ENCODE measurements around the gene KRTAP12-4. TPM values are rescaled to one million over a fixed set of nuclear protein-coding genes. Genes with fewer than 3 reads are reported as not detected.

The KRTAP12-4 gene
- total RNA-seq, 1 donor = not detected

- DNase-seq (ENCODE audit: low read depth) = no peak
- TF ChIP-seq, protein P1, sequence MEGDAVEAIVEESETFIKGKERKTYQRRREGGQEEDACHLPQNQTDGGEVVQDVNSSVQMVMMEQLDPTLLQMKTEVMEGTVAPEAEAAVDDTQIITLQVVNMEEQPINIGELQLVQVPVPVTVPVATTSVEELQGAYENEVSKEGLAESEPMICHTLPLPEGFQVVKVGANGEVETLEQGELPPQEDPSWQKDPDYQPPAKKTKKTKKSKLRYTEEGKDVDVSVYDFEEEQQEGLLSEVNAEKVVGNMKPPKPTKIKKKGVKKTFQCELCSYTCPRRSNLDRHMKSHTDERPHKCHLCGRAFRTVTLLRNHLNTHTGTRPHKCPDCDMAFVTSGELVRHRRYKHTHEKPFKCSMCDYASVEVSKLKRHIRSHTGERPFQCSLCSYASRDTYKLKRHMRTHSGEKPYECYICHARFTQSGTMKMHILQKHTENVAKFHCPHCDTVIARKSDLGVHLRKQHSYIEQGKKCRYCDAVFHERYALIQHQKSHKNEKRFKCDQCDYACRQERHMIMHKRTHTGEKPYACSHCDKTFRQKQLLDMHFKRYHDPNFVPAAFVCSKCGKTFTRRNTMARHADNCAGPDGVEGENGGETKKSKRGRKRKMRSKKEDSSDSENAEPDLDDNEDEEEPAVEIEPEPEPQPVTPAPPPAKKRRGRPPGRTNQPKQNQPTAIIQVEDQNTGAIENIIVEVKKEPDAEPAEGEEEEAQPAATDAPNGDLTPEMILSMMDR (IDR thresholded peaks at IDR 0.05; ENCODE audit: insufficient read depth, low read length) = no peak
- no peak overlapping the region for H3K4me3 ChIP-seq (ENCODE audit: low read depth, low read length)
Observed at GRCh38 chr21:44658913-44659595, 4.6 kb upstream of the KRTAP12-4 start.

DNA sequence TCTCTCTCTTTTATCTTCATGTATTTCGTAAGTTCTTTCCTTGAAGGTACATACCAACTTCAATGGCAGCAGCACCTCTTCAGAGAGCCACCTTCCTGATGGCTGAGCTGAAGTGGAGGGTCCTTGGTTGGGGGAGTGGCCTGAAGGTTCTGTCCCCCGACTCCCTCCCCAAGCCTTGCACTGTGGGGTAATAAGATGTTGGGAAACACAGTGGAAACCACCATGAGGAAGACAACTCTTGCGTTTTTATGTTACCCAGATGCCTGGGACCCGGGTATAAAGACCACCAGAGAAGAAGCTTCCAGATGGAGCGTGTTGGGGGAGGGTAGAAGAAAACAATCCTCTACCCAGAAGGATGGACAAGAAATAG lies 4.1 kb upstream of the KRTAP12-4 start:
- TF ChIP-seq, protein P1 (IDR thresholded peaks at IDR 0.05; ENCODE audit: insufficient read depth, low read length) = no peak
- no peak for DNase-seq (ENCODE audit: low read depth)
- H3K4me3 ChIP-seq (ENCODE audit: low read depth, low read length) = no peak overlapping the region

GRCh38 chr21:44657635-44658540 lies 3.4 kb upstream of the KRTAP12-4 start, which contains the start of gene KRTAP12-3:
TSS of gene KRTAP12-3 (plus strand) at chr21:44657932. CDS start at chr21:44657980, 48 bp downstream.
- TF ChIP-seq, protein P1 (IDR thresholded peaks at IDR 0.05; ENCODE audit: insufficient read depth, low read length) = no peak
- DNase-seq (ENCODE audit: low read depth) = no peak
- no peak within 1 kb of the TSS for H3K4me3 ChIP-seq (ENCODE audit: low read depth, low read length)

GRCh38 chr21:44656868-44657267 lies 2.4 kb upstream of the KRTAP12-4 start:
- no peak for DNase-seq (ENCODE audit: low read depth)
- no peak overlapping the region for H3K4me3 ChIP-seq (ENCODE audit: low read depth, low read length)
- TF ChIP-seq, protein P1 (IDR thresholded peaks at IDR 0.05; ENCODE audit: insufficient read depth, low read length) = no peak

DNA sequence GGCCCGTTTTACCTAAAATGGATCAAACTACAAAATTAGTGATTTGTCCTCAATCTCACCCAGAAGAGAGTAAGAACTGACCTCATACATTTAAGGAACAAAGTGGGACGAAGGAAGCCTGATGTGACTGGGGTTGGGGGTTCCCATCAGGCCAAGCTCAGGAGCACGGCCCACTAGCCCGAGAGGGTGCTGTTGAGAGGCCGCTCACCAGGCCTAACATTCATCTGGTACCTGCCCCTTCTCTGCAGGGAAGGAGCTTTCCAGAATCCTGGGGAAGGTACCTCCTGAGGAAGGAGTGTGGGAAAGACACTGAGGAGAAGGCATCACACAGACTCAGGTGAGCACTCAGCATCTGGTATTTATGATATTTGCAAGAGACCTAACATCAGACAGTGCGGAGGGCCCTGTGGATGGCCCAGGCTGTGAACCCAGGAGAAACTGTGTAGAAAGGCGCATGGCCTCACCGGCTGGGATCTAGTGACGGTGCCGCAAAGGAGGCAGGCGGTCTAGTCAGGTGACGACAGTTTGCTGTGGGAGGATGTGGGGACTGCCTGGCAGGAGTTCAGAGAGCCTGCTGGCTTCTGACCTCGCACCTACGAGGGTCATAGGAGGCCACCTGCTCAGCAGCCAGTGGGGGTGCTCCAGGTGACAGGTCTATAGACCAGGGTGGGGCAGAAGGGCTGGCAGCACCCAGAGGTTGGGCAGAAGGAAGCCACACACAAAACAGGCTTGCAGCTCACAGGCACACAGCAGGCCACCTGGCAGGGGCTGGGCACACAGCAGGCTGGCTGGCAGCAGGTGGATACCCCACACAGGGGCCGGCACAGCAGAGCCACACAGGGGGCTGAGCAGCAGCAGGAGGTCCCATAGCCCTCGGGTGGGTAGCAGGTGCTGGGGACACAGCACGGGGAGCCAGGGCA lies 543 bp downstream of the KRTAP12-4 start:
- H3K4me3 ChIP-seq (ENCODE audit: low read depth, low read length) = no peak overlapping the region
- DNase-seq (ENCODE audit: low read depth) = no peak
- TF ChIP-seq, protein P1 (IDR thresholded peaks at IDR 0.05; ENCODE audit: insufficient read depth, low read length) = no peak

GRCh38 chr21:44653123-44653522 lies 1.3 kb downstream of the KRTAP12-4 start:
- no peak overlapping the region for H3K4me3 ChIP-seq (ENCODE audit: low read depth, low read length)
- TF ChIP-seq, protein P1 (IDR thresholded peaks at IDR 0.05; ENCODE audit: insufficient read depth, low read length) = no peak
- no peak for DNase-seq (ENCODE audit: low read depth)

Data from fibroblast of the aortic adventitia (primary cell).